ENCODE results near the gene INO80B. TPM values are rescaled to one million over a fixed set of nuclear protein-coding genes. Genes with fewer than 3 reads are reported as not detected.
"Not testable (repeated sequence)": the region's sequence is repeated elsewhere in the genome, so short reads cannot be mapped to it uniquely, and the experiment has no call there.

INO80B gene
- total RNA-seq, 4 donors from 2014 or later = 28.5 to 63.3 (median 48.0) TPM

- no peak for DNase-seq
- no peak overlapping the region for H3K27ac ChIP-seq
- intact Hi-C loops (cut with DNase I; ENCODE audit: low total_unique reads) = no loop called here
- no peaks in the 10 kb centered on the region for H3K27me3 ChIP-seq
- no peak overlapping the region for H3K4me3 ChIP-seq
- TF ChIP-seq POLR2A (IDR thresholded peaks at IDR 0.05) = no peak
- no peaks in the 10 kb centered on the region for H3K9me3 ChIP-seq
- H3K36me3 ChIP-seq = no peaks in the 10 kb centered on the region
- H3K4me1 ChIP-seq = peaks cover 7 to 16% of the 10 kb centered on the region in 2 donors
Measured at GRCh38 chr2:74461187-74462053, 6.5 kb downstream of the INO80B start.

GRCh38 chr2:74462054-74462785, 7.3 kb downstream of the INO80B start:
- intact Hi-C loops (cut with DNase I; ENCODE audit: low total_unique reads) = no loop called here

GRCh38 chr2:74462786-74463105, 7.9 kb downstream of the INO80B start:
- Histone ChIP-seq H3K27ac (no peak overlapping the region), H3K36me3 (no peaks in the 10 kb centered on the region), H3K27me3 (no peaks in the 10 kb centered on the region), H3K4me3 (no peak overlapping the region), H3K9me3 (no peaks in the 10 kb centered on the region), H3K4me1 (peaks cover 4 to 7% of the 10 kb centered on the region in 2 donors)
- intact Hi-C loops (cut with DNase I; ENCODE audit: low total_unique reads) = no loop called here
- TF ChIP-seq CTCF (IDR thresholded peaks at IDR 0.05) = no peak
- TF ChIP-seq POLR2A (IDR thresholded peaks at IDR 0.05) = no peak
- DNase-seq = no peak

More at GRCh38 chr2:74462054-74462785, 7.3 kb downstream of the INO80B start:
- DNase-seq = no peak
- no peaks in the 10 kb centered on the region for H3K36me3 ChIP-seq
- no peaks in the 10 kb centered on the region for H3K9me3 ChIP-seq
- TF ChIP-seq POLR2A (IDR thresholded peaks at IDR 0.05) = no peak
- H3K4me1 ChIP-seq = peaks cover 4 to 8% of the 10 kb centered on the region in 2 donors
- H3K4me3 ChIP-seq = no peak overlapping the region
- H3K27me3 ChIP-seq = no peaks in the 10 kb centered on the region
- H3K27ac ChIP-seq = no peak overlapping the region

GRCh38 chr2:74464406-74464805, 9.5 kb downstream of the INO80B start:
- peak overlapping the region; percentile 64 to 81 for H3K27ac ChIP-seq
- peaks cover 4 to 7% of the 10 kb centered on the region in 2 donors for H3K4me1 ChIP-seq
- H3K36me3 ChIP-seq = no peaks in the 10 kb centered on the region
- intact Hi-C loops (cut with DNase I; ENCODE audit: low total_unique reads) = no loop called here
- H3K9me3 ChIP-seq = no peaks in the 10 kb centered on the region
- TF ChIP-seq POLR2A (IDR thresholded peaks at IDR 0.05) (no peak), CTCF (IDR thresholded peaks at IDR 0.05) (no peak)
- no peak for DNase-seq
- peak overlapping the region; percentile 66 to 96 for H3K4me3 ChIP-seq
- H3K27me3 ChIP-seq = no peaks in the 10 kb centered on the region

- H3K36me3 ChIP-seq; H3K27ac ChIP-seq; H3K4me3 ChIP-seq; H3K9me3 ChIP-seq; intact Hi-C loops (cut with DNase I; ENCODE audit: low total_unique reads); H3K27me3 ChIP-seq; DNase-seq; H3K4me1 ChIP-seq: not testable (repeated sequence)
Measured at GRCh38 chr2:74470742-74471141, 15.9 kb downstream of the INO80B start.

- H3K27ac ChIP-seq = peak overlapping the region; percentile 77 to 82
- H3K4me1 ChIP-seq = no peaks in the 10 kb centered on the region
- H3K4me3 ChIP-seq = peak overlapping the region; percentile 57 to 63
- H3K9me3 ChIP-seq = no peaks in the 10 kb centered on the region
- H3K36me3 ChIP-seq = no peaks in the 10 kb centered on the region
- DNase-seq = no peak
- H3K27me3 ChIP-seq = no peaks in the 10 kb centered on the region
- intact Hi-C loops (cut with DNase I; ENCODE audit: low total_unique reads) = no loop called here
- no peak for TF ChIP-seq POLR2A (IDR thresholded peaks at IDR 0.05)
- no peak for TF ChIP-seq CTCF (IDR thresholded peaks at IDR 0.05)
Measured at GRCh38 chr2:74471332-74472065, 16.6 kb downstream of the INO80B start.

Data from uterus (tissue), 4 donors.